NCI-H446 (cell line): ENCODE data around the gene PUS1.

ENCODE experiments used
- DNase-seq, 2 experiments: peaks; one replicate each; lab custom pipeline; 2025; lab: John Stamatoyannopoulos, UW

Gene PUS1

GRCh38 chr12:131916306-131917138 is 12.6 kb upstream of the PUS1 start:
- DNase-seq = no peak

GRCh38 chr12:131917139-131917710 is 11.9 kb upstream of the PUS1 start:
- DNase-seq = no peak

GRCh38 chr12:131917711-131918306 is 11.3 kb upstream of the PUS1 start:
- no peak for DNase-seq

- DNase-seq = no peak
Observed at GRCh38 chr12:131918311-131919050, 10.6 kb upstream of the PUS1 start.

GRCh38 chr12:131919051-131919347 is 10.1 kb upstream of the PUS1 start:
- DNase-seq = no peak

GRCh38 chr12:131919366-131920156 is 9.5 kb upstream of the PUS1 start:
- DNase-seq = no peak

- DNase-seq = no peak
Observed at GRCh38 chr12:131920157-131920508, 8.9 kb upstream of the PUS1 start.

GRCh38 chr12:131920902-131921840 is 7.9 kb upstream of the PUS1 start:
- no peak for DNase-seq

- DNase-seq = no peak
Observed at GRCh38 chr12:131921866-131922769, 7.0 kb upstream of the PUS1 start.

- DNase-seq = no peak
Observed at GRCh38 chr12:131922772-131923171, 6.3 kb upstream of the PUS1 start.

GRCh38 chr12:131923260-131923659 is 5.8 kb upstream of the PUS1 start:
- no peak for DNase-seq

- DNase-seq = no peak
Observed at GRCh38 chr12:131927110-131928079, 1.7 kb upstream of the PUS1 start.

GRCh38 chr12:131928080-131928710 is 881 bp upstream of the PUS1 start:
- DNase-seq = no peak

GRCh38 chr12:131929581-131930456 is 743 bp downstream of the PUS1 start:
- no peak for DNase-seq

- no peak for DNase-seq
Observed at GRCh38 chr12:131930510-131930909, 1.4 kb downstream of the PUS1 start.

GRCh38 chr12:131933387-131933786 is 4.3 kb downstream of the PUS1 start:
- DNase-seq = no peak

- DNase-seq = no peak
Observed at GRCh38 chr12:131934535-131934934, 5.5 kb downstream of the PUS1 start.
